Measurements from ENCODE around the gene CCDC13.

DNA sequence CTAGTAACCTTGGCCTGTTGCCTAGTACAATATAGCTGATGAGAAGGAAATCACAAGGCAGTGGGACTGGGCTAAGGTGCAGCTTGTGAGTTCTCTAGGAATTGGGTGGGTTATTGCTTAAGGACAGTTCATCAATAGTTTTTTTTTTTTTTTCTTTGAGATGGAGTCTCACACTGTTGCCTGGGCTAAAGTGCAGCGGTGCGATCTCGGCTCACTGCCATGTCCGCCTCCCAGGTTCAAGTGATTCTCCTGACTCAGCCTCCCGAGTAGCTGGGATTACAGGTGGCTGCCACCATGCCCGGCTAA lies 47.6 kb upstream of the CCDC13 start:
- no peak for TF ChIP-seq CTCF (IDR thresholded peaks at IDR 0.05)
- no peak for TF ChIP-seq POLR2A (IDR thresholded peaks at IDR 0.05)
